HuH-7 (cell line): Measurements from ENCODE around the gene ZFYVE28.
"Not testable (repeated sequence)": the region's sequence is repeated elsewhere in the genome, so short reads cannot be mapped to it uniquely, and the experiment has no call there.

Source experiments
- DNase-seq: peaks from one replicate; pipeline ENCODE4 v3.0.0; 2011; ENCODE audit warnings: low spot score

Gene ZFYVE28

DNA sequence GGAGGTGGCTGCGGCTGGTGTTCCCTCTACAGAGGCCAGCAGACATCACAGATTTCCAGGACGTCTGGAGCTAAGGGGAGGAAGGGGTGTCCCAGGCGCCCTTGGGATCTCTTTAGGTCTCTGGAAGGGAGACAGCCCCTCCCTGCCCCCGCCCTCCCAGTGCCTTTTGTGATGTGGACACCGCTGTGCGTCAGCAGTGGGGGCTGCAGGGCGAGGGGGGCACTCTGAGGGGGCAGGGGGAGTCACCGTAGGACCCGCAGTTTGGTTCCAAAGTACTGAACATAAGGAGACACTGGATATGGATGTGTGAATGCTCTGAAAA lies 130.9 kb downstream of the ZFYVE28 start:
- no peak for DNase-seq

GRCh38 chr4:2286904-2287593 lies 131.4 kb downstream of the ZFYVE28 start:
- DNase-seq, result no peak

- DNase-seq, result no peak
These were observed 132.6 kb downstream of the ZFYVE28 start for GRCh38 chr4:2285613-2286381.

DNA sequence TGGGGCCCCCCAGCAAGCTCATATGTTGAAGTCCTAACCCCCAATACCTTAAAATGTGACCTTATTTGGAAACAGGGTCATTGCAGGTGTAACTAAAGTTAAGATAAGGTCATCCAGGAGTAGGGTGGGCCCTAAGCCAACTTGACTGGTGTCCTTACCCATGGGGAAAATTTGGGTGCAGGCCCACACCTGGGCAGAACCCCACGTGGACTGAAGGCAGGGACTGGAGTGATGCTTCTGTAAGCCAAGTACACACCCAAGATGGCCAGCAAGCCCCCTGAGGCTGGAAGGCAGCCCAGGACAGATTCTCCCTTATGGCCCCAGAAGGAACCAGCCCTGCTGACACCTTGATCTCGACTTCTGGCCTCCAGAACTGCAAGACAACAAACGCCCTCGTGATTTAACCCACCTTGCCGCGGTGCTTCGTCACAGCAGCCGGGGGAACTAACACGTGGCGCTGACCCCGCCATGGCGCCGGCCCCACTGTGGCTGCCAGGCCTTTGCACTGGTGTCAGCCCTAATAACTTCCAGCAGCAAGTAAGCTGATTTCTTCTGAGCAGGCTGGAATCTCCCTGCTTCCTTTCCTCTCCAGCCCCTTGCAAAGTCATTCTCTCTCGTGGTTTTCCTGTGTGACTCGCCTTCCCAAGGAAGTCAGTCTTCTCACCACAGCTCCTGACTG lies 133.4 kb downstream of the ZFYVE28 start:
- DNase-seq, result no peak

- no peak for DNase-seq
These were observed 134.1 kb downstream of the ZFYVE28 start for GRCh38 chr4:2284161-2284933.

DNA sequence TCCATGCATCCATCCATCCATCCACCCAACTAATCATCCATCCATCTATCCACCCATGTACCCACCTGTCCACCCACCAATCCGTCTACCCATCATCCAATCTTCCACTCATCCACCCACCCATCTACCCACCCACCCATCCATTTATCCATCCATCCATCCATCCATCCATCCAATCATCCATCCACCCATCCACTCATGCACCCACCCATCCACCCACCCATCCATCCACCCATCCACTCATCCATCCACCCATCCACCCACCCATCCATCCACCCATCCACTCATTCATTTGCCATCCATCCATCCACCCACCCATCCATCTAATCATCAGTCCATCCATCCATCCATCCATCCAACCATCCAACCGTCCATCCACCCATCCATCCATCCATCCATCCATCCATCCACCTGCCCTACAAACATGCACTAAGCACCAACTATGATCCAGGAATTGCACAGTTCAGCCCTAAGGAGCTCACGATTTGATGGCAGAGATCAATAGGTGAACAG lies 135.2 kb downstream of the ZFYVE28 start:
- no peak for DNase-seq

GRCh38 chr4:2281575-2282343 lies 136.7 kb downstream of the ZFYVE28 start:
- no peak for DNase-seq

DNA sequence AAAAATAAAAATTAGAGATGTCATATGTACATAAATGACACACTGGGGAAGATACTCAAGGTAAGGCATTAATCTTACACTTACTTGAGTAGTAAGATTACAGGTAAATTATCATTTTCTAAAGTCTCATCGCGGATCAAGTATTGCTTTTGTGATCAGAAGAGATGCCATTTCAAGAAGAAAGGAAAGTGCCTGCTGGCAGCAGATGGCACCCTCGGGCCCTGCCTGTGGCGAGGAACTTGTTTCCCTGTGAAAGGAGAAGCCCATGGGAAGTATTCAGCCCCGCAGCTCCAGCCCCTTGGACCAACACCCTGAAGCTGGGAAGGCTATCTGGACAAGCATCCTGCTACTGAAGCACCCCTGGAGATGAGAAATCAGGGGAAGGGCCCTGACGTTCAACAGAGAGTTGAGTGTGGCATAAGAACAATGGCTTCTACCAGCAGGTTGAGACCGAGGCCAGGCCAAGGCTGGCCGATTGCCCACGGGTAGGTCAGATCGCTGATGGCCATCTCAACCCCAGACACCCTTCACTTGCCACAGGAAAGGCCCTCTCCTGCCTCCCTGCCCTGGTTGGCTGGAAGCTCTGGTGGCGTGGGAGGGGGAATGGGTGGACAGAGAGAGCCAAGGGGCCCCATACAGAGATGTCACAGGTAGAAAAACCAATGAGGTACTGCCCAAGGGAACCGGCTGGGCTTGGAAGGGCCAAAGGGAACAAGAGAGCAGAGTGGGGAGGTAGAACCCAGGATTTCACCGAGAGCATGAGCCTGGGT lies 137.7 kb downstream of the ZFYVE28 start:
- no peak for DNase-seq

GRCh38 chr4:2277956-2278355 lies 140.5 kb downstream of the ZFYVE28 start:
- DNase-seq, result no peak

GRCh38 chr4:2276581-2277325 lies 141.7 kb downstream of the ZFYVE28 start:
- no peak for DNase-seq

DNA sequence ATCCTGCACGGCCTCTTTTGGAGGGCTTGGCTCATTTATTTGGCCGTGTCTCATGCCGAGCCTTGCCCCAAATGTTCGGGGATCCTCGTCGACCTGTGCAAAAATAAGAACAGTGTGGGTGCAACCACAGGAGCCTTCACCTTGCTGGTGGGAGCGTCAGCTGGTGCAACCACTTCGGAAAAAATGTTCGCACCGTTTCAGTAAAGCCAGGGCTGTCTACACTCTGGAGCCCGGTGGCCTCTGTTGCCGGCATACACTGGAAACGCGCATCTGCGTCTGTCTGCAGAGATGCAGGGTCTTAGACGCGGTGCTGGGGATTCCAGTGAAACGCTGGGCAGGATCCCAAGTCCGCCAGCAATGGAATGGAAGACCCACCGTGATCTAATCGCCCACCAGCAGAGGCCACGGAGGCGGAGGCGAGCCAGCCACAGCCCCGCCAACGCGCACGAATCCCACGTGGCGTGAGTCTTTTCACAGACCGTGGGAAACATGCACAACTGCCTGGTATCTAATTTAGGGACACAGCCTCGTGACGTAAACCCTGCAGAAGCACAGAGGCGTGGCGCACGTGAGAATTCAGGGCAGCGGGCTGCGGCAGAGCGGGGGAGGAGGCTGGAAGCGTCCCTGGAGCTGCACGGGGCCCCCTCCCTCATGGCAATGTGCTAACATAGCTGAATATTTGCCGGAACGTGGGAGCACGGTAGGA lies 142.7 kb downstream of the ZFYVE28 start:
- no peak for DNase-seq

GRCh38 chr4:2275044-2275397 lies 143.4 kb downstream of the ZFYVE28 start:
- not testable (repeated sequence) for DNase-seq

DNA sequence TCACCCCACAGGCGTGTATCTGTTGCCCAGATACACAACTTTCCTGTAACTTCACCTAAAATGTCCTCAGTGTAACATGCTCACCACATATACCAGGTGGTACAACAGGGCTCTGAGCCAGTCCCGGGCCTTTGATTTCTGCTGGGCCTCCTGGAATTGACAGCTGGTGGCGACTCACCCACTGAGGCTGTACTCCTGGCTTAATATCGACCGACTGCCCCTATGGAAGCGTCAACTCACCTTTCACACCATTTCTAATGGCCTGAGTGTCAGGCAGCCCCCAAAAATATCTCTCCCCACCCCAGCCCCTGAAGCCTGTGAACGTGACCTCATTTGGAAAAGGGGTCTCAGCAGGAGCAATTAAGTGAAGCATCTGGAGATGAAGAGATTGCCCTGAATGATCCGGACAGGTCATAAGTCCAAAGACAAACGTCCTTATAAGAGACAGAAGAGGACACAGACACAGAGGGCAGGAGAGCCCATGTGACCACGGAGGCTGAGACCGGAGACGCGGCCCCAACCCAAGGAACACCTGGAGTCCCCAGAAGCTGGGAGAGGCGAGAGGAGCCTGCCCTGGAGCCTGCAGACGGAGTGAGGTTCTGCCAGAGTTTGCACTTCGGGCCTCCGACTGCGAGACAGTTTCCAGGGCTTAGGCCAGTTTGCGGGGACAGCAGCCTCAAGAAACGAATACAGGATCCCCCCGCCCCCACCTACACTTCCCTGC lies 144.0 kb downstream of the ZFYVE28 start:
- no peak for DNase-seq

DNA sequence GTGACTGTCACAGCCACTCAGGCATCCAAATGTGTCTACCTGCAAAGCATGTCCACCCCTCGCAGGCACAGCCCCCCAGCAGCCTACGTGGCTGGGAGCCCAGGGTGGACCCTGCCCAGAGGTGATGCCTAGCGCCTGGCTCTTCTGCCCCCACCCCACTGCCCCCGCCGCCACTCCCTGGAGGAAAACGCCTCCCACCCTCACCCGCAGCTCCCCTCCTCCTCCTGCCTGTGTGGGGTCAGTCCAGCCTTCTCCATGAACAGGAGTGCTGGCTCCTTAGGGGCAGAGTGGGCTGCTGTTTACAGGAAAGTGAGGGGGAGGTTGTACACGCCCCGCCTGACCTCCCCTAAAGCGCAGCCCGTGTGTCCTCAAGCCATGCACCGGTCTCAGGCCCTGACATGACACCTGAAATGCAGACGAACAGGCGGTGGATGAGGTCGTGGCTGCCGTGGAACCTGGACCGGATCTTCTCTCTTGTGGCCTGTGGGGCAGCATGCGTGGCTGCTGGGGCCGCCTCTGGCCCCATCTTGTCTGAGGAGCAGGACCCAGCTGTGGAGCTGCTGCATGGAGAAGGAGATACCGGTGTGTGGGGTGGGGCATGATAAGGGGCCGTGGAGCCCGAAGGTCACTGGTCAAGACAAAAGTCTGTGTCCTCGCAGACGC lies 144.7 kb downstream of the ZFYVE28 start:
- DNase-seq, result no peak

DNA sequence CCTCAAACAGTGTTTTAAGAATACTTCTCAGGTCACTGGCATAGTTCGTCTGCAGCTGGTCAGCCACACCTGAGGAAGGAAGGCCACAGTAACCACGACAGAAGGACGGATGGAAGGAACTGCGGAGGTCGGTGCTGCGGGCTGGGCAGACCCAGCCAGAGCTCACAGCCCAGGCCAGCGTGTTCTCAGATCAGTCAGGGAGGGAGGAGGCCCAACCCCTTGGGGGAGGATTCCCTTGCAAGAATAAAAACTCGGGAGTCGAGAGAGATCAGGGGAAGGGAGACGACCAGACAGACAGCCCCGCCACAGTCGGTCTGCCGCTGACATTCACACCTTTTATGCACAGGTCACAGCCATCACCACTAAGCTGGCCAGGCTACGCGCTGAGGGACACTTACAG lies 145.2 kb downstream of the ZFYVE28 start:
- DNase-seq, result no peak

- DNase-seq, result no peak
These were observed 145.7 kb downstream of the ZFYVE28 start for GRCh38 chr4:2272828-2273120.

GRCh38 chr4:2272026-2272827 lies 146.2 kb downstream of the ZFYVE28 start:
- DNase-seq, result no peak
